Measurements from ENCODE around the gene ZNF280A. TPM values are rescaled to one million over a fixed set of nuclear protein-coding genes. Genes with fewer than 3 reads are reported as not detected.
A peak's percentile ranks its signal among the peaks of the same experiment; 100 is the strongest.

Gene ZNF280A, protein sequence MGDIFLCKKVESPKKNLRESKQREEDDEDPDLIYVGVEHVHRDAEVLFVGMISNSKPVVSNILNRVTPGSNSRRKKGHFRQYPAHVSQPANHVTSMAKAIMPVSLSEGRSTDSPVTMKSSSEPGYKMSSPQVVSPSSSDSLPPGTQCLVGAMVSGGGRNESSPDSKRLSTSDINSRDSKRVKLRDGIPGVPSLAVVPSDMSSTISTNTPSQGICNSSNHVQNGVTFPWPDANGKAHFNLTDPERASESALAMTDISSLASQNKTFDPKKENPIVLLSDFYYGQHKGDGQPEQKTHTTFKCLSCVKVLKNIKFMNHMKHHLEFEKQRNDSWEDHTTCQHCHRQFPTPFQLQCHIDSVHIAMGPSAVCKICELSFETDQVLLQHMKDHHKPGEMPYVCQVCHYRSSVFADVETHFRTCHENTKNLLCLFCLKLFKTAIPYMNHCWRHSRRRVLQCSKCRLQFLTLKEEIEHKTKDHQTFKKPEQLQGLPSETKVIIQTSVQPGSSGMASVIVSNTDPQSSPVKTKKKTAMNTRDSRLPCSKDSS
- total RNA-seq: not detected

DNA sequence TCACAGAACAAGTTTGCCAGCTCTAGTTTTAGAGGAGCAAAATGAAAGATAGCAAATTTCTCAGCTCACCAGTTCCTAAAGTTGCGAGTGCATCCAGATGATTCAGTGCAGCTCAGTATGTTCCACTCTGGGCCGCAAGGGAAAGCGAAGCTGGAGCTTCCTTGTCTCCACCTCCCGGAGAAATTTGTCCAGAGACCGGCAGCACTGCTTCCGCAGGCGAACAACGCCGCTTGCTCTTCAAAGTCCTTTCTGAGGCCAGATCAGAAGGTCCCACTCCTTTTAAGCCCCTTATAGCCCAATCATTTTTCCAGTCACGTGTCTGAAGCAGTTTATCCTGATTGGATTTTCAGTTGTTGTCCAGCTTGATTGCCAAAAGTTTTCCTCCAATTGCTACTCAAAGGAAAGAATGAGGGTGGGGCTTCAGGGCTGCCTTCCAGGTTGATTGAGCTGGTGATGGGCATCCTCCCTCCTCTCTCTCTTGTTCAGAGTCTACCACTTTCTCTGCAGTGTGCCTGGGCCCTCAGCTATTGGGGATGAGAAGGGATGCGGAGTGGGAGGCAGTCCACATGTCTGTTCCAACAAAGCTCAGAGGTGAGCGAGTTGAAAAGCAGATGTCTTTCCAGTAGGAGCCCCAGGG, at the start of gene ZNF280A:
Gene ZNF280A, minus strand, starts transcription at position 251 of the 637 bp plus-strand sequence. CDS start 4,640 bp downstream, outside the sequence.
- TF ChIP-seq POLR2A (IDR thresholded peaks at IDR 0.05): no peak
- DNase-seq (no peak), ATAC-seq (no peak)
- Histone ChIP-seq H3K4me1 (no peaks in the 10 kb centered on the region), H3K27ac (no peak within 1 kb of the TSS), H3K9me3 (no peaks in the 10 kb centered on the region), H3K36me3 (replicated peaks in 1 of 2; ENCODE audit: insufficient read depth in 1 of 2, low read depth in 2 of 2) (no peaks in the 10 kb centered on the region), H3K4me3 (no peak within 1 kb of the TSS), H3K27me3 (no peaks in the 10 kb centered on the region)
- 60 to 61% methylated on average over 12 of the region's 12 CpGs for WGBS, 2 donors
- intact Hi-C loops (cut with DNase I): no loop called here

DNA sequence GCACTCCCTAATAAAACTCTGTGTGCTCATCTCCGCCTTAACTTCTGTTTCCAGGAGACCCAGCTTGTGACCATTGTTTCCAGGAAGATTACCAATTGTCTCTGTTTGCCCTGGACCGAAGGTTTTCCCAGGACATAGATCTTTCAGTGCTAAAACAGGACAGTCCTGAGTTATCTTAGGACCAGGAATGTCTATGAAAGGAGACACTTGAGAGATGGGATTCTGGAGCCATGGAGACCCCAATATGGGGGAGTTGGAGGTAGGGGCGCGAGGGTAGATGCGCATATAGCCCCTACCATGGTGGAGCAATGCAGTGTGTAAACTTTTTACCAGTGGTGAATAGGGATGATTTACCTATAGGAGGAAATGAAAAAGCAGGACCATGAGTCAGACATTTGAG, 49.1 kb upstream of the ZNF280A start:
- intact Hi-C loops (cut with DNase I): no loop called here
- no peak for ATAC-seq
- 51 to 72% methylated on average over 5 of the region's 5 CpGs for WGBS, 2 donors
- TF ChIP-seq POLR2A (IDR thresholded peaks at IDR 0.05): no peak
- TF ChIP-seq, protein P1, sequence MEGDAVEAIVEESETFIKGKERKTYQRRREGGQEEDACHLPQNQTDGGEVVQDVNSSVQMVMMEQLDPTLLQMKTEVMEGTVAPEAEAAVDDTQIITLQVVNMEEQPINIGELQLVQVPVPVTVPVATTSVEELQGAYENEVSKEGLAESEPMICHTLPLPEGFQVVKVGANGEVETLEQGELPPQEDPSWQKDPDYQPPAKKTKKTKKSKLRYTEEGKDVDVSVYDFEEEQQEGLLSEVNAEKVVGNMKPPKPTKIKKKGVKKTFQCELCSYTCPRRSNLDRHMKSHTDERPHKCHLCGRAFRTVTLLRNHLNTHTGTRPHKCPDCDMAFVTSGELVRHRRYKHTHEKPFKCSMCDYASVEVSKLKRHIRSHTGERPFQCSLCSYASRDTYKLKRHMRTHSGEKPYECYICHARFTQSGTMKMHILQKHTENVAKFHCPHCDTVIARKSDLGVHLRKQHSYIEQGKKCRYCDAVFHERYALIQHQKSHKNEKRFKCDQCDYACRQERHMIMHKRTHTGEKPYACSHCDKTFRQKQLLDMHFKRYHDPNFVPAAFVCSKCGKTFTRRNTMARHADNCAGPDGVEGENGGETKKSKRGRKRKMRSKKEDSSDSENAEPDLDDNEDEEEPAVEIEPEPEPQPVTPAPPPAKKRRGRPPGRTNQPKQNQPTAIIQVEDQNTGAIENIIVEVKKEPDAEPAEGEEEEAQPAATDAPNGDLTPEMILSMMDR (IDR thresholded peaks at IDR 0.05): no peak
- no peak for DNase-seq
- Histone ChIP-seq H3K4me3 (no peak overlapping the region), H3K27me3 (no peaks in the 10 kb centered on the region), H3K4me1 (no peaks in the 10 kb centered on the region), H3K27ac (no peak overlapping the region), H3K9me3 (no peaks in the 10 kb centered on the region), H3K36me3 (replicated peaks in 1 of 2; ENCODE audit: insufficient read depth in 1 of 2, low read depth in 2 of 2) (no peaks in the 10 kb centered on the region)

DNA sequence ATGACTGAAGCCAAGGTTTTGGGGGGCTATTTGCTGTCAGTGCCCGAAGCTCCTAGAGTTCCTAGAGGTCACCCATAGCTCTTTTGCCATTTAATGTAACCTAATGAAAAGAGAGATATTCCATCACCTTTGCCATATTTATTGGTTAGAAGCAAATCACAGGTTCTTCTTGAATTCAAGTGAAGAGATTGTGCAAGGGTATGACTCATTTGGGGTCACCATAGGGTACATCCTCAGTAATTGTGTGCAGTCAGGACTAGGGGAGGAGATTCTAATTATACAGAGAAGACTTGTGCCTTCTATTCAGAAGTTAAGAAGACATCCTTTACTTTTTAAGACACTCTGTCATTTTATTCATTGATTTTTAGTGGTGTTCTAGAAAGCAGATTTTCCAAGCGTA, 45.9 kb upstream of the ZNF280A start:
- no peaks in the 10 kb centered on the region for H3K4me1 ChIP-seq
- 78 to 94% methylated on average over 2 of the region's 2 CpGs for WGBS, 2 donors
- no peak for DNase-seq

DNA sequence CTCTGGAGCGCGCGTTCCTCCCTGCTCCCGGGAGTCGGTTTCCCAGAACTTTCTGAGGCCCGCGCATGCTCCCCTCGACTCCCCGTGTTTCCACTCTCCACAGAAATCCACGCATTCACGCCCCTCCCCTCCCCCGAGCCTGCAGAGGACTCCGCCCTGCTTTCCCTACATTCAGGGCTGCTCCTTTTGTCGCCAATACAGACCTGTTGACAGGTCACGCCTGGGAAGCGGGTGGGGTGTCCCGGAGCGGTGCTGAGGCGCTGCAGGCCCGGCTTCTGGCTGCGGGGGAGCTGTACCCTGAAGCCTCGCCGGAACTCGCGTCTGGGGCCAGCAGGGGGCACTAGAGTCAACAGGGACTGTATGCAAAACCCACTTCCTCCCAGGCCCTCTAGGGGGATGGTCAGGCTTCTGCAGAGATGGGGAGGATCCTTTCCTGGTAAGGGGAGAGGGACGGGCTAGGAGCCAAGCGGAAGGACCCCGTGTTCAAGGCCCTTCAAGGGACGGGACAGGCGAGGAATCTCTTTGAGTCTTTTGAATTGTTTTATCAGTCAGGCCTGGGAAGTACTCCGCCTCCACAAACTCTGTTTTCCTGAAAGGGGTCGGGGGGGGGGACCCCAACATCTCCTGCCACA, 39.0 kb upstream of the ZNF280A start, which contains the start of gene PRAME:
Gene PRAME, minus strand, starts transcription at position 294 of the 632 bp plus-strand sequence. CDS start 2,433 bp downstream, outside the sequence.
- WGBS, 2 donors: 53 to 59% methylated on average over 30 to 31 of the region's 32 CpGs

More for the DNA sequence above, 45.9 kb upstream of the ZNF280A start:
- no peaks in the 10 kb centered on the region for H3K36me3 ChIP-seq (replicated peaks in 1 of 2; ENCODE audit: insufficient read depth in 1 of 2, low read depth in 2 of 2)
- intact Hi-C loops (cut with DNase I): no loop called here
- no peak overlapping the region for H3K27ac ChIP-seq
- no peak overlapping the region for H3K4me3 ChIP-seq
- no peak for ATAC-seq
- H3K9me3 ChIP-seq: no peaks in the 10 kb centered on the region
- TF ChIP-seq POLR2A (IDR thresholded peaks at IDR 0.05): no peak
- TF ChIP-seq, protein P1 (IDR thresholded peaks at IDR 0.05): no peak
- no peaks in the 10 kb centered on the region for H3K27me3 ChIP-seq

More for the DNA sequence above, 39.0 kb upstream of the ZNF280A start, which contains the start of gene PRAME:
- intact Hi-C loops (cut with DNase I): no loop called here
- no peak within 1 kb of the TSS for H3K27ac ChIP-seq
- TF ChIP-seq POLR2A (IDR thresholded peaks at IDR 0.05): no peak
- TF ChIP-seq, protein P1 (IDR thresholded peaks at IDR 0.05): peak in 5 of 7 experiments; percentile 26 to 45 (median 39)
- H3K27me3 ChIP-seq: no peaks in the 10 kb centered on the region
- no peak for ATAC-seq
- H3K9me3 ChIP-seq: no peaks in the 10 kb centered on the region
- no peaks in the 10 kb centered on the region for H3K36me3 ChIP-seq (replicated peaks in 1 of 2; ENCODE audit: insufficient read depth in 1 of 2, low read depth in 2 of 2)
- DNase-seq: peak in 3 of 4 donors; percentile 28 to 54 (median 34)
- H3K4me1 ChIP-seq: no peaks in the 10 kb centered on the region
- no peak within 1 kb of the TSS for H3K4me3 ChIP-seq
